GM21717 (cell line): ENCODE measurements around the gene TBCEL.

Experiments used
- ATAC-seq: cut with Tn5 transposase; IDR thresholded peaks from one replicate; pipeline ENCODE4 v1.9.1; 2021; ENCODE audit warnings: mild to moderate bottlenecking, moderate library complexity; ENCODE audit not compliant: unreplicated experiment

The TBCEL gene

DNA sequence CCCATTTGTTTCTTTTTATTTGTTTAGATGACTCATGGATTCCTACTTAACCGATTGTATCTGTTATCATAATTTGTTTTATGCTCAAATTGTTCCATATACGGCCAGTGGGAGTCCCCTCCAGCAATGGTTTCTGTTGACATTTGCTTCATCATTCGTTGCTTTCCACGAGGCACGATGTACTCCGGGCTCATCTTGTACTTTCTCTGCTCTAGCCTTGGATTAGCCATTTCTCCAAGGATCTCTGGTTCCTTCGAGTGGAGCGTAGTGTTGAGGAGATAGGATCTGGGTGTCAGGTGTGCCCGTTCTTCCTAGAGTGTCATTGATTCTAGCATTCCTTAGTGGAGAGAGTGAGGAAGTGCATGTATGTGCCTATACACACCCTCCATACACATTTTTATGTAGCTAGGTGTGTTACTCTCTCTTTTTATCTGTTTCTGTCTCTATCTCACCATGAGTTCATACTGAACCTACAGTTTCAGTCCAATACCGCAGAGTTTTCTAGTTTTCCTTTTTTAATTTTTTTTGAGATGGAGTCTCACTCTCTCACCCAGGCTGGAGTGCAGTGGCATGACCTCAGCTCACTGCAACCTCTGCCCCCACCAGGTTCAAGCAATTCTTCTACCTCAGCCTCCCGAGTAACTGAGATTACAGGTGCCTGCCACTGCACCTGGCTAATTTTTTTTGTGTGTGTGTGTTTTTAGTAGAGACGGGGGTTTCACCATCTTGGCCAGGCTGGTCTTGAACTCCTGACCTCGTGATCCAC lies 108.5 kb downstream of the TBCEL start:
- ATAC-seq, result no peak

DNA sequence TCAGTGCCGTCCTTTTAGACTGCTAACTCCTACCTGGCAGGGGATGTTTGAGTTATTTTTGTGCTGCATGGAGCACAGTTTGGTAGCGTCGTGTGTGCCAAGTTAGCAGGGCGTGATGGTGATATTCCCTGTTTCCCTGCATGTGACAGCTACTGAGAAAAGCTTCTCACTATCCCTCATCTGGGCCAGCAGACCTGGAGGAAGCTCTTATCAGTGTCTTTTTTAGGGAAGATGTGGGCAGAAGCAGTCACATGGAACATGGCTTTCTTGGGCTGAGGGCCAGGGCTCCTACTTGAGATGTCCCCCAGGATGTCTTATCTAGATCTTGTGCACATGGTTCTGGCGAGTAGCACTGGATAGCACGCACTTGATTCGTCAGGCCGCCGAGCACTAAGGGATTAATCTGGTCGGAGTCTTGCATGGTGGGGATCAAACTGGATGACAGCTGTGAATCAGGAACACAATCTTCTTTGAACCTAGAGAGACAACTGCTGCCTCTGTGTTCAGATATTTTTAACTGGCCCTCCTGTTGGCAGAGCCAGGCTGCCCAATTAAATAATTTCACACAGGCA lies 110.9 kb downstream of the TBCEL start:
- no peak for ATAC-seq

GRCh38 chr11:121137005-121137404 lies 113.1 kb downstream of the TBCEL start:
- no peak for ATAC-seq

- ATAC-seq, result no peak
Measured at GRCh38 chr11:121138259-121138658, 114.4 kb downstream of the TBCEL start.

GRCh38 chr11:121140369-121140768 lies 116.5 kb downstream of the TBCEL start:
- no peak for ATAC-seq
